A549 (cell line): Measurements from ENCODE around the gene UBE3B. TPM values are rescaled to one million over a fixed set of nuclear protein-coding genes. Genes with fewer than 3 reads are reported as not detected.

Source experiments
- ATAC-seq, 2 experiments: fragments of 200-7000 bp in 1 of 2; fragments of >200 bp in 1 of 2; cut with Nextera tagmentation in 1 of 2; cut with Tn5 transposase in 1 of 2; 3 replicates each; pipeline versions ENCODE4 v1.8.0 to v1.9.1; 2018 to 2020; ENCODE audit warnings: mild to moderate bottlenecking in 1 of 2, moderate library complexity in 1 of 2
- CTCF ChIA-PET: fragments of 300-600 bp; sonication (Branson Sonifier 250); formaldehyde crosslinking; extraction: SDS; loops from one replicate; lab custom pipeline; 2021; ENCODE audit warnings: antibody characterized with exemption, inconsistent platforms; lab: Yijun Ruan, JAX
- POLR2A ChIA-PET: fragments of 350-600 bp; formaldehyde crosslinking; extraction: SDS; loops from one replicate; lab custom pipeline; 2021; ENCODE audit warnings: antibody characterized with exemption, inconsistent platforms; lab: Yijun Ruan, JAX
- DNase-seq, 2 experiments: peaks; one replicate each; pipeline versions ENCODE4 v3.0.0 to v3.0.0-alpha.2; 2011 to 2016; ENCODE audit warnings: low read depth in 1 of 2, low spot score in 1 of 2
- FAIRE-seq: peaks from 2 replicates; lab custom pipeline; 2011; peaks lifted over from hg19 to GRCh38; lab: Jason Lieb, UNC
- H3K27ac ChIP-seq, 2 experiments: fragments of >200 bp; sonication (Bioruptor Twin); formaldehyde crosslinking; 3 replicates each; pipeline ENCODE4 v1.5.1; 2016 to 2017
- H3K4me1 ChIP-seq: fragments of >200 bp; sonication (Bioruptor Twin); formaldehyde crosslinking; 3 replicates; pipeline ENCODE4 v1.6.1; 2016
- H3K4me2 ChIP-seq: fragments of >200 bp; sonication (Bioruptor Twin); formaldehyde crosslinking; 3 replicates; pipeline ENCODE4 v1.6.1; 2016
- H3K4me3 ChIP-seq: fragments of >200 bp; sonication (Bioruptor Twin); formaldehyde crosslinking; 3 replicates; pipeline ENCODE4 v1.5.1; 2016
- H3K9me3 ChIP-seq: fragments of >200 bp; sonication (Bioruptor Twin); formaldehyde crosslinking; 3 replicates; pipeline ENCODE4 v1.6.1; 2016
- BCL3 ChIP-seq: fragments of >200 bp; sonication (Bioruptor Twin); formaldehyde crosslinking; IDR thresholded peaks from 3 replicates; pipeline ENCODE4 v1.6.1; 2016
- BHLHE40 ChIP-seq: IDR thresholded peaks from 2 replicates; pipeline ENCODE4 v1.6.1; 2012; ENCODE audit warnings: low read depth, low read length, inconsistent platforms
- CBX8 ChIP-seq: fragments of 200-600 bp; sonication (generic); IDR thresholded peaks from 2 replicates; pipeline ENCODE4 v1.6.1; 2016
- CHD4 ChIP-seq: fragments of 200-600 bp; sonication (generic); IDR thresholded peaks from 2 replicates; pipeline ENCODE4 v1.6.1; 2016; ENCODE audit warnings: antibody characterized with exemption, mild to moderate bottlenecking, borderline replicate concordance
- EHF ChIP-seq: fragments of 250-450 bp; sonication (Bioruptor Pico); IDR thresholded peaks from 2 replicates; pipeline ENCODE4 v1.5.0; 2020; ENCODE audit warnings: mild to moderate bottlenecking
- EHMT2 ChIP-seq: fragments of 200-600 bp; sonication (generic); IDR thresholded peaks from 2 replicates; pipeline ENCODE4 v1.6.1; 2016; ENCODE audit warnings: antibody characterized with exemption, low read depth, mild to moderate bottlenecking, moderate library complexity
- ELK1 ChIP-seq: fragments of 150-350 bp; IDR thresholded peaks from 2 replicates; pipeline ENCODE4 v1.6.1; 2014; ENCODE audit warnings: low read depth, mild to moderate bottlenecking, low read length
- EP300 ChIP-seq, 2 experiments: fragments of >200 bp; sonication (Bioruptor Twin); formaldehyde crosslinking; IDR thresholded peaks; 2 replicates in 1 of 2; 3 replicates in 1 of 2; pipeline ENCODE4 v1.6.1; 2016 to 2017
- ESRRA ChIP-seq: fragments of 150-350 bp; IDR thresholded peaks from 2 replicates; pipeline ENCODE4 v1.6.1; 2014; ENCODE audit warnings: mild to moderate bottlenecking, low read length, borderline replicate concordance
- HDAC2 ChIP-seq: fragments of 200-600 bp; sonication (generic); IDR thresholded peaks from 2 replicates; pipeline ENCODE4 v1.6.1; 2016
- HOXA7 ChIP-seq: fragments of 250-450 bp; sonication (Bioruptor Pico); IDR thresholded peaks from 2 replicates; pipeline ENCODE4 v1.5.0; 2020; ENCODE audit warnings: mild to moderate bottlenecking, moderate library complexity
- JUNB ChIP-seq: fragments of >200 bp; sonication (Bioruptor Twin); formaldehyde crosslinking; IDR thresholded peaks from 2 replicates; pipeline ENCODE4 v1.6.1; 2016
- KDM1A ChIP-seq: fragments of 200-600 bp; sonication (generic); IDR thresholded peaks from 2 replicates; pipeline ENCODE4 v1.6.1; 2016; ENCODE audit warnings: low read depth, mild to moderate bottlenecking
- MAFK ChIP-seq: fragments of 450-650 bp; IDR thresholded peaks from 2 replicates; pipeline ENCODE4 v1.6.1; 2014; ENCODE audit not compliant: partially characterized antibody
- MAX ChIP-seq: IDR thresholded peaks from 2 replicates; pipeline ENCODE4 v1.6.1; 2012
- MYC ChIP-seq: IDR thresholded peaks from 2 replicates; pipeline ENCODE4 v1.6.1; 2012; ENCODE audit warnings: mild to moderate bottlenecking, inconsistent platforms, low read length, improper control_type of control experiment, borderline replicate concordance
- NPAS2 ChIP-seq: fragments of 250-450 bp; sonication (Bioruptor Pico); IDR thresholded peaks from 2 replicates; pipeline ENCODE4 v1.8.0; 2022; ENCODE audit warnings: mild to moderate bottlenecking, moderate library complexity, borderline replicate concordance
- NR3C1 ChIP-seq: fragments of >200 bp; sonication (Bioruptor Twin); formaldehyde crosslinking; IDR thresholded peaks from 3 replicates; pipeline ENCODE4 v1.6.1; 2017
- PBX3 ChIP-seq: IDR thresholded peaks from 2 replicates; pipeline ENCODE4 v1.6.1; 2012
- PHF8 ChIP-seq: fragments of 200-600 bp; sonication (generic); IDR thresholded peaks from 2 replicates; pipeline ENCODE4 v1.6.1; 2016; ENCODE audit warnings: low read depth, mild to moderate bottlenecking, antibody characterized with exemption, moderate library complexity, borderline replicate concordance
- POLR2A ChIP-seq: IDR thresholded peaks from 2 replicates; pipeline ENCODE4 v1.6.1; 2012; ENCODE audit warnings: mild to moderate bottlenecking, low read length
- RAD21 ChIP-seq, 2 experiments: fragments of >200 bp in 1 of 2; sonication (Bioruptor Twin) in 1 of 2; formaldehyde crosslinking in 1 of 2; IDR thresholded peaks in 1 of 2; conservative IDR thresholded peaks in 1 of 2; 2 replicates in 1 of 2; 3 replicates in 1 of 2; pipeline ENCODE4 v1.6.1; 2012 to 2018; ENCODE audit warnings: inconsistent platforms in 1 of 2
- RFX5 ChIP-seq: fragments of 450-650 bp; IDR thresholded peaks from 2 replicates; pipeline ENCODE4 v1.7.1; 2014; ENCODE audit warnings: antibody characterized with exemption, mild to moderate bottlenecking, moderate library complexity
- SMC3 ChIP-seq: fragments of >200 bp; sonication (Bioruptor Twin); formaldehyde crosslinking; IDR thresholded peaks from 3 replicates; pipeline ENCODE4 v1.6.1; 2018; ENCODE audit warnings: inconsistent platforms
- SREBF2 ChIP-seq: fragments of 450-650 bp; IDR thresholded peaks from 2 replicates; pipeline ENCODE4 v1.6.1; 2014; ENCODE audit warnings: mild to moderate bottlenecking, moderate library complexity
- USF2 ChIP-seq: fragments of 450-650 bp; IDR thresholded peaks from 2 replicates; pipeline ENCODE4 v1.6.1; 2014; ENCODE audit warnings: antibody characterized with exemption
- ZSCAN20 ChIP-seq: fragments of 250-450 bp; sonication (Bioruptor Pico); IDR thresholded peaks from 2 replicates; pipeline ENCODE4 v1.8.0; 2022; ENCODE audit warnings: mild to moderate bottlenecking, moderate library complexity
- WGBS: methylation state at CpG from one replicate; pipeline ENCODE4 v1.1.6; 2017; ENCODE audit errors: missing lambda C conversion rate; 5-methylcytosine and 5-hydroxymethylcytosine counted together
- polyA plus RNA-seq, 4 experiments: library from polyadenylated mRNA; depleted of rRNA in 3 of 4; stranded (reverse); fragments of >200 nt; fragmentation: RNase III in 1 of 4; extraction: RNeasy Plus Mini Kit Qiagen cat#74134 plus additional on column Dnase treatment in 1 of 4; gene quantifications; 2 replicates in 3 of 4; 3 replicates in 1 of 4; pipeline ENCODE4 v1.2.3, GENCODE V29; 2011 to 2017

UBE3B gene
- polyA plus RNA-seq, 2 of the 4 experiments (the other 2 are of a cell fraction): 14.0 to 38.0 TPM

GRCh38 chr12:109542014-109542413 is 64.6 kb downstream of the UBE3B start:
- CTCF ChIA-PET: interaction anchor here (0.5 to 1.9 kb wide), 4 partner anchors 13 to 232 kb away, joined by 3 to 6 read pairs (median 4); no protein-coding TSS in a partner anchor
- WGBS: 44% methylated on average over 2 of the region's 2 CpGs
- H3K4me2 ChIP-seq: no peak overlapping the region
- H3K9me3 ChIP-seq: no peaks in the 10 kb centered on the region
- ATAC-seq: no peak
- TF ChIP-seq CBX8 (no peak), ZSCAN20 (CRISPR knock-in tag) (no peak), BCL3 (no peak), RAD21 (conservative IDR thresholded peaks at IDR 0.05 in 1 of 2, IDR thresholded peaks at IDR 0.05 in 1 of 2) (no peak), NPAS2 (CRISPR knock-in tag) (no peak), EHMT2 (no peak), KDM1A (no peak)
- TF ChIP-seq, all 56 proteins: peak for 0
- peak in 1 of 2 experiments; percentile 16 for DNase-seq
- FAIRE-seq: no peak
- Histone ChIP-seq H3K4me3 (no peak overlapping the region), H3K27ac (no peak overlapping the region), H3K4me1 (peaks cover 6% of the 10 kb centered on the region; the same call in 2 of the 3 replicates)
- POLR2A ChIA-PET: no interaction called here

- Histone ChIP-seq H3K4me3 (no peak overlapping the region), H3K9me3 (no peaks in the 10 kb centered on the region), H3K4me2 (no peak overlapping the region), H3K4me1 (peaks cover 6% of the 10 kb centered on the region; the same call in 2 of the 3 replicates), H3K27ac (no peak overlapping the region)
- CTCF ChIA-PET: interaction anchor here (1.0 kb wide), 1 partner anchor 30 kb away, joined by 3 read pairs; the partner anchor contains the start of genes MMAB and MVK
- ATAC-seq: no peak
- TF ChIP-seq MAFK: no peak
- TF ChIP-seq EHF (CRISPR knock-in tag): no peak
- FAIRE-seq: no peak
- POLR2A ChIA-PET: no interaction called here
- no peak for DNase-seq
- 88% methylated on average over 6 of the region's 6 CpGs for WGBS
These were observed 65.4 kb downstream of the UBE3B start for GRCh38 chr12:109542876-109543275.

- no peak overlapping the region for H3K4me2 ChIP-seq
- 0 out of 6 replicates have a peak overlapping the region, but pooled peaks of 1 of the 2 experiments have one; percentile 14 for H3K27ac ChIP-seq
- DNase-seq (no peak), ATAC-seq (peak; percentile 17 to 28; a peak in 4 of 6 replicates), FAIRE-seq (no peak)
- no peak for TF ChIP-seq ZSCAN20 (CRISPR knock-in tag)
- no peak for TF ChIP-seq MAX
- TF ChIP-seq EP300 (IDR thresholded peaks at IDR 0.05): no peak
- no peak for TF ChIP-seq CBX8
- TF ChIP-seq POLR2A: no peak
- TF ChIP-seq CHD4: no peak
- H3K9me3 ChIP-seq: no peaks in the 10 kb centered on the region
- CTCF ChIA-PET: interaction anchor here (0.5 to 1.0 kb wide), 2 partner anchors 48 to 230 kb away, joined by 3 to 4 read pairs; no protein-coding TSS in a partner anchor
- POLR2A ChIA-PET: no interaction called here
- H3K4me1 ChIP-seq: peaks cover 6% of the 10 kb centered on the region; the same call in 2 of the 3 replicates
- 58% methylated on average over 7 of the region's 7 CpGs for WGBS
- H3K4me3 ChIP-seq: no peak overlapping the region
These were observed 67.6 kb downstream of the UBE3B start for GRCh38 chr12:109544955-109545531.

GRCh38 chr12:109545826-109546225 is 68.4 kb downstream of the UBE3B start:
- no peak overlapping the region for H3K4me3 ChIP-seq
- no peaks in the 10 kb centered on the region for H3K9me3 ChIP-seq
- FAIRE-seq (no peak), ATAC-seq (no peak), DNase-seq (no peak)
- POLR2A ChIA-PET: no interaction called here
- WGBS: 67% methylated on average over 5 of the region's 5 CpGs
- H3K4me1 ChIP-seq: peaks cover 6% of the 10 kb centered on the region; the same call in 2 of the 3 replicates
- H3K4me2 ChIP-seq: no peak overlapping the region
- CTCF ChIA-PET: interaction anchor here (0.5 to 1.0 kb wide), 2 partner anchors 47 to 229 kb away, joined by 3 to 4 read pairs; no protein-coding TSS in a partner anchor
- no peak overlapping the region for H3K27ac ChIP-seq
- no peak for TF ChIP-seq SMC3
- no peak for TF ChIP-seq ELK1
- no peak for TF ChIP-seq HDAC2
- no peak for TF ChIP-seq HOXA7 (CRISPR knock-in tag)
- TF ChIP-seq PBX3: no peak
- TF ChIP-seq POLR2A: no peak
- TF ChIP-seq ESRRA: no peak
- no peak for TF ChIP-seq RAD21 (conservative IDR thresholded peaks at IDR 0.05 in 1 of 2, IDR thresholded peaks at IDR 0.05 in 1 of 2)
- no peak for TF ChIP-seq PHF8
- TF ChIP-seq MYC: no peak
- no peak for TF ChIP-seq EP300 (IDR thresholded peaks at IDR 0.05)
- TF ChIP-seq KDM1A: no peak
- no peak for TF ChIP-seq USF2
- no peak for TF ChIP-seq RFX5
- TF ChIP-seq BHLHE40: no peak
- TF ChIP-seq NR3C1: no peak
- no peak for TF ChIP-seq SREBF2
- TF ChIP-seq JUNB: no peak
